KOPT-K1 (cell line): ENCODE data around the gene ACTL6B.

Experiments used
- H3K27ac ChIP-seq: fragments of 200-600 bp; sonication (generic); 2 replicates; pipeline ENCODE4 v1.5.1; 2016; ENCODE audit warnings: antibody characterized with exemption, mild to moderate bottlenecking, low read depth, low read length; ENCODE audit not compliant: poor library complexity, severe bottlenecking
- H3K36me3 ChIP-seq: fragments of 200-600 bp; sonication (generic); 2 replicates; pipeline ENCODE4 v1.5.1; 2017; ENCODE audit warnings: antibody characterized with exemption, mild to moderate bottlenecking, low read length, moderate library complexity; ENCODE audit not compliant: insufficient read depth
- H3K9me3 ChIP-seq: fragments of 200-600 bp; sonication (generic); 2 replicates; pipeline ENCODE4 v1.5.1; 2017; ENCODE audit warnings: antibody characterized with exemption, low read length, mild to moderate bottlenecking; ENCODE audit not compliant: insufficient read depth, poor library complexity, severe bottlenecking

The ACTL6B gene

DNA sequence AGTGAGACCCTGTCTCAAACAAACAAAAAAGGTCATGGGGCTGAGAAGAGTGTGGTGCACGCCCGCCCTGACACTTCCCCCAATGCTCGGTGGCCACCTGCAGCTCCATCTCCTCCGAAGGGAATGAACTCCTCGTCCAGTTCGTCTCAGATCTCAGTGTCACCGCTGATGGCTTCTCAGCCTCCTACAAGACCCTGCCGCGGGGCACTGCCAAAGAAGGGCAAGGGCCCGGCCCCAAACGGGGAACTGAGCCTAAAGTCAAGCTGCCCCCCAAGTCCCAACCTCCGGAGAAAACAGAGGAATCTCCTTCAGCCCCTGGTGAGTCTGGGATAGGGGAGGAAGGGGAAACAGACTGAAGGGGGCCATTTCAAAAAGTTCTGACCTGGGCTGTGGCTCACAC is 49.9 kb downstream of the ACTL6B start:
- Histone ChIP-seq H3K9me3 (no peaks in the 10 kb centered on the region), H3K36me3 (no peaks in the 10 kb centered on the region), H3K27ac (no peak overlapping the region)

DNA sequence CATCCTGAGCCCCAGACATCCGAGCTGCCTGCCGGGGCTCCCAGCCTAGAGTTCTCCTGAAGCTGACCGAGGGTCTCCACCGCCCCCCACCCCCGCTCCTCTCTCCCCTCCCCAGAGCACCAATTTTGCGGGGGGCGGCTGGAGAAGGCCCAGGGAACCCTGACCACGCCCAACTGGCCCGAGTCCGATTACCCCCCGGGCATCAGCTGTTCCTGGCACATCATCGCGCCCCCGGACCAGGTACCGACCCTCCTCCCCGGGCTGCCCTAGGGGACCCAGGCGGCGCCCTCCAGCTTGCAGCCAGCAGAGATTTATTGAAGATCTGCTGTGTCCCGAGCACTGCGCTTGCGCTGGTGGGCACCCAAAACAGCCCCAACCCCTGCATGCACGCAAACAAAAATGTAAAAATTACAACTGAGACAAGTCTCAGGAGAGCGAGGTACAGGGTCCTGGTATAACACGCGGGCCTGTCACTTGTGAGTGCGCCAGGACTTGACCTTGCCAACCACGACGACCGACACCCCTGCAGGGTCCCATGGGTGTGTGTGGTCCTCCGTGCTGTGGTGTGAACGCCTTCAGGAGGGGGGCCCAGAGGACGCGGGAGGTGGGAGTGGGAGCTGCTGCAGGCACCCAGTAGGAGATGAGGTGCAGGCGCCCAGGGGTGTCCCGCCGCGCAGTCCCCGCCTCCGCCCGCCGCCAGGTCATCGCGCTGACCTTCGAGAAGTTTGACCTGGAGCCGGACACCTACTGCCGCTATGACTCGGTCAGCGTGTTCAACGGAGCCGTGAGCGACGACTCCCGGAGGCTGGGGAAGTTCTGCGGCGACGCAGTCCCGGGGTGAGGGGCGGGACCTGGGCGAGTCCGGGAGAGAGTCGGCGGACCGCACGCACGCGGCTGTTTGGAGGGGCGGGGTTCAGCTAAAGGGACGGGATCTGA is 51.0 kb downstream of the ACTL6B start:
- no peaks in the 10 kb centered on the region for H3K9me3 ChIP-seq
- H3K36me3 ChIP-seq, result no peaks in the 10 kb centered on the region
- no peak overlapping the region for H3K27ac ChIP-seq

DNA sequence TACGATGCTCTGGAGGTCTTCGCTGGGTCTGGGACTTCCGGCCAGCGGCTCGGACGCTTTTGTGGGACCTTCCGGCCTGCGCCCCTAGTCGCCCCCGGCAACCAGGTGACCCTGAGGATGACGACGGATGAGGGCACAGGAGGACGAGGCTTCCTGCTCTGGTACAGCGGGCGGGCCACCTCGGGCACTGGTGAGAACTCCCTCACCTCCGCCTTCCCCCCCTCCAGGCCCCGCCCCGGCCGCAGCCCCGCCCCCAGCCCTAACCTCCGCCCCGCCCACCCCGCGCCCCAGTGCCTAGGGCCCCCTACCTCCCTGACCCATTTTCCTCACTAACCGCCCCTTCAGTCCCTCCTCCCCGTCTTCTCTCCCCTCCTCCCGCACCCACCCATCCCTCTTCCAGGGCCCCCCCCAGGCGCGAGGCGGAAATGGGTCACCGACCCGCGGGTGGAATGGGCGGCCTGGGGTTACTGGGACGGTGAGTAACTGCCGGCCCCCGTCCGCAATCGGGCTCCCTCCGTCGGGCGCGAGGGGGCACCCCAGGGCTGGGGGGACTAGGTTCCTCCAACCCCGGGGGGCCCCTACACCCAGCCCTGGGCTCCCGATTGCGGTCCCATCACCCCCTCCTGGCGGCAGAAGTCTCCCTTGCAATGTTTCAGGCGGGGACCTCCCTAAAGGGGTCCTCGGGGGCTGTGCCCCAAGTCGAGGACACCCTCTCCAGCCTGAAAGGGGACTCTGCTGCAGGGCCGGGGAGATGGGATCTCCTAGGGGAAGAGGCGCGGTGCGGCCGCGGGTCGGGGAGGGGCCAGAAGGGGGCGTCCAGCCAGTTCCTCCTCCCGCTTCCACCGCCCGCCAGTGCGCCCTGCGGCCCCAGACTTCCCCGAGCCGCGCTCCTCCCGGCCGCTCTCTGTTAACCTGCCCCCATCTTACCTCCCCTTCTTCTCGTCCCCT is 51.9 kb downstream of the ACTL6B start:
- Histone ChIP-seq H3K9me3 (no peaks in the 10 kb centered on the region), H3K27ac (no peak overlapping the region), H3K36me3 (no peaks in the 10 kb centered on the region)

DNA sequence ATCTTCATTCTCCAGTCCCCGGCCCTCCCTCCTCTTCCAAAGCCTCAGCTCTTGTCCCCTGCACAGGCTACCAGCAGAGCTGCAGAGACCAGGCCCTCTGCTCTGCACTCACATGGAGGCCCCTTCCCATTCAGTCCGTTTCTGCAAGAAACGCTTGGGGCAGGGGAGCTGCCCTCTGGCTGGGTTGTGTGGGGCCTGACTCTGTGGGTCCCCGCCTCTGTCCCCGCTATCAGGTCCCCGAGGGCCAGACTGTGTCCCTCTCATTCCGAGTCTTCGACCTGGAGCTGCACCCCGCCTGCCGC is 52.6 kb downstream of the ACTL6B start:
- no peak overlapping the region for H3K27ac ChIP-seq
- H3K36me3 ChIP-seq, result no peaks in the 10 kb centered on the region
- no peaks in the 10 kb centered on the region for H3K9me3 ChIP-seq

DNA sequence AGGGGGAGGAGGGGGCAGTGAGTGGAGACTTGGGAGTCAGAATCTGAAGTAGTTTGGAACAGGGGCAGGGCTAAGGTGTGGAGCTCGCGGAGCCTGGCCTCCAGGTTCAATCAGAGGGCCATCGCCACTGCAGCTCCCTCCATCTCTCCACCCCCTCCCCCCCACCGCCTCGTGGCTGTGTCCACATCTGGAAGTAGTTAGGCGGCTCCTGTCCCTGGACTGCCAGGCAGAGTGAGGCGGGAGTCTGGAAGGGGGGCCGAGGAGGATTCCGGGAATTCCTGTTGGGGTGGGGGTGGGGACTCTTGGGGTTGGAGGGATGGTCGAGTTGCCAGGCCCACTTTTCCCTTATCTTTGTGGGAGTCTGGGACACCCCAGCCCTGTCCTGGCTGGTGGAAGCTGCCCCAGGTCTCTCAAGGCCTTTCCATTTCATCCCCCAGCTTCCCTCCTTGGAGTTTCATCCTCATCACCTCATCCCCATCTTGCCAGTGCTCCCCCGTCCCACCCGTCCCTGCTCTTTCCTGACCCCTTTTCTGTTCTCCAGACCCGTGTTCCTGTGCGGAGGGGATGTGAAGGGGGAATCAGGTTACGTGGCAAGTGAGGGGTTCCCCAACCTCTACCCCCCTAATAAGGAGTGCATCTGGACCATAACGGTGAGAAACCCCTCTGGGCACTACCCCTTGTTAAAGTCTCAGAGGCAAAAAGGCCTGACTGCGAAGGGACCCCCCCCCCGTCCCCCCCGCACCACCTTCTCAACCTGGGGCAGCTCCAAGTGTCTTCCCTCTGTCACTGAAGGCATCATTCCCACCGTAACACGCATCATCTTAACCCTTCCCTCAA is 53.1 kb downstream of the ACTL6B start:
- Histone ChIP-seq H3K36me3 (no peaks in the 10 kb centered on the region), H3K9me3 (no peaks in the 10 kb centered on the region), H3K27ac (no peak overlapping the region)

DNA sequence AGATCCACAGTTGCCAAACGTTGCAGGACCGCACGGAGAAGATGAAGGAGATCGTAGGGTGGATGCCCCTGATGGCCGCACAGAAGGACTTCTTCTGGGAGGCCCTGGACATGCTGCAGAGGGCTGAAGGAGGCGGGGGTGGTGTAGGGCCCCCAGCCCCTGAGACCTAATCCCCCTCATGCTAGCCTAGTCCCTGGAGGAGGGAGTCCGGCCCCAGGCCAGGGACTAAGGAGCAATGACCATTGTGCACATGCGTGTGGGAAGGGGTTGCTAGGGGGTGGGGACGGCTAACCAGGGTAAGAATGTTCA is 55.6 kb downstream of the ACTL6B start:
- H3K9me3 ChIP-seq, result no peaks in the 10 kb centered on the region
- no peaks in the 10 kb centered on the region for H3K36me3 ChIP-seq
- no peak overlapping the region for H3K27ac ChIP-seq

DNA sequence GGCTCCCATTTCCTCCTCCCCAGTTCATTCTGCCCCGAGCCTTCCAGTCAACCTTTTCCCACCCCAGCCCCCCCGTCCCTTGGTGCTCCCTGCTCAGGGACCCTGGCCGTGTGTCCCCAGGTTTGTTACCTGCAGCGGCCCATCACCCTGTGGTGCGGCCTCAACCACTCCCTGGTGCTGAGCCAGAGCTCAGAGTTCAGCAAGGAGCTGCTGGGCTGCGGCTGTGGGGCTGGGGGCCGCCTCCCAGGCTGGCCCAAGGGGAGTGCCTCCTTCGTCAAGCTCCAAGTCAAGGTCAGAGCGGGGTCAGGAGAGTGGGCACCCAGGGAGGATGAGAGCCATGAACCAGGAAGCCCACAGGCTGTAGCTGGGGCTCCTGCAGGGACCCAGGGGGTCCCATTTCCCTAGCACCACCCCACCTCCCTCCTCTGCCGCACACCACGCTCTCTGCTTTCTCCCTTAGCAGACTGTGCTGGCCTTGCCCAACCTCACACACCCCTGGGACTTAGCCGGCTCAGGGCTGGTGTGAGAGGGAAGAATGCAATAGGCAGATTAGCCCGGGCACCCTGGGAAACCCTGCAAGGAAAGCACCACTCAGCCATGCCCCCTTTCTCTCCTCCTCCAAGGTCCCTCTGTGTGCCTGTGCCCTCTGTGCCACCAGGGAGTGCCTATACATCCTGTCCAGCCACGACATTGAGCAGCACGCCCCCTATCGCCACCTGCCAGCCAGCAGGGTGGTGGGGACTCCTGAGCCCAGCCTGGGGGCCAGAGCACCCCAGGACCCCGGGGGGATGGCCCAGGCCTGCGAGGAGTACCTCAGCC is 56.1 kb downstream of the ACTL6B start:
- no peaks in the 10 kb centered on the region for H3K9me3 ChIP-seq
- H3K27ac ChIP-seq, result no peak overlapping the region
- no peaks in the 10 kb centered on the region for H3K36me3 ChIP-seq

DNA sequence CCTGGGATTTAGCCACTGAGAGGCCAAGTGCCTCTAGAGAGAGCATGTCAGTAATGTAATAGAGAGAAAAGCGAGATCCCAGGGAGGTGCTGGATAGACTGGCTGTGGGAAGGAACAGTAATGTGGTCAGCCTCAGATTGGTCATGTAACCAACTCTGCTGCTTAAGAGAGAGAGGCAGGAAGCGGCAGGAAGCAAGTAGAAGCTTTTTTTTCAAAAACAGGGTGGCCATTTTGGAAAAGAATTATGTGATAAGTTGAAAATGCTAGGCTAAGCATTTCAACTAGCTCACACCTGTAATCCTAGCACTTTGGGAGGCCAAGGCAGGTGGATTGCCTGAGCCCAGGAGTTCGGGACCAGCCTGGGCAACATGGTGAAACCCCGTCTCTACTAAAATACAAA is 57.8 kb downstream of the ACTL6B start:
- no peak overlapping the region for H3K27ac ChIP-seq
- no peaks in the 10 kb centered on the region for H3K36me3 ChIP-seq
- no peaks in the 10 kb centered on the region for H3K9me3 ChIP-seq

DNA sequence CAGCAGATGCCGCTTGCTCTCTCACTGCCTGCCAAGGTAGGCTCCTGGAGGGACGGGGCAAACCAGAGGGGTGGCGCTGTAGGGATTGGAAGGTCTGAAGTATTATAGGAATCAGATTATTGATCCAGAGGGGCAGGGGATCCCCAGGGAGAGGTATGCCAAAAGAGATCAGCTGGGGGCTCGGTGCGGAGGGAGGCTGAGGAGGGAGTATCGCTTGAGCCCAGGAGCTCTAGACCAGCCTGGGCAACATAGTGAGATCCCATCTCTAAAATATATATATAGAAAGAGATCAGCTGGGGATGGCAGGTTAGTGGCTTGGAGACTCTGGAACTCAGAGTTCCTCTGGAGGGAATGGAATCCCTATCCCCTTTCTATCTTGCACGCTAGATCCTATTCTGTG is 61.1 kb downstream of the ACTL6B start:
- no peaks in the 10 kb centered on the region for H3K36me3 ChIP-seq
- no peak overlapping the region for H3K27ac ChIP-seq
- H3K9me3 ChIP-seq, result no peaks in the 10 kb centered on the region
